Fibroblast of pulmonary artery (primary cell): ENCODE results near the gene PTPRD.

ENCODE experiments used
- DNase-seq: peaks from one replicate; pipeline ENCODE4 v3.0.0-alpha.2; 2010; ENCODE audit warnings: low read depth
- H3K4me3 ChIP-seq: replicated peaks from 2 replicates; pipeline ENCODE4 v1.5.1; 2011; ENCODE audit warnings: low read depth, mild to moderate bottlenecking, control low read depth, low read length, moderate library complexity
- CTCF ChIP-seq: IDR thresholded peaks from 2 replicates; pipeline ENCODE4 v1.5.1; 2011; ENCODE audit warnings: mild to moderate bottlenecking, control low read depth, low read length, inconsistent platforms; ENCODE audit errors: missing control alignments

PTPRD gene

GRCh38 chr9:8655071-8655470 is 1957.7 kb downstream of the PTPRD start:
- H3K4me3 ChIP-seq: no peak overlapping the region
- no peak for DNase-seq
- TF ChIP-seq CTCF: no peak

- H3K4me3 ChIP-seq: no peak overlapping the region
- TF ChIP-seq CTCF: no peak
- DNase-seq: no peak
Measured at GRCh38 chr9:8653855-8654254, 1958.9 kb downstream of the PTPRD start.

- H3K4me3 ChIP-seq: no peak overlapping the region
- DNase-seq: no peak
- no peak for TF ChIP-seq CTCF
Measured at GRCh38 chr9:8653111-8653510, 1959.7 kb downstream of the PTPRD start.

GRCh38 chr9:8652255-8652654 is 1960.5 kb downstream of the PTPRD start:
- no peak for TF ChIP-seq CTCF
- no peak overlapping the region for H3K4me3 ChIP-seq
- no peak for DNase-seq

GRCh38 chr9:8651846-8652215 is 1961.0 kb downstream of the PTPRD start:
- no peak for DNase-seq
- no peak for TF ChIP-seq CTCF
- H3K4me3 ChIP-seq: no peak overlapping the region

GRCh38 chr9:8651070-8651845 is 1961.5 kb downstream of the PTPRD start:
- TF ChIP-seq CTCF: no peak
- no peak for DNase-seq
- no peak overlapping the region for H3K4me3 ChIP-seq

- no peak for TF ChIP-seq CTCF
- H3K4me3 ChIP-seq: no peak overlapping the region
- DNase-seq: no peak
Measured at GRCh38 chr9:8649807-8650206, 1963.0 kb downstream of the PTPRD start.
